Coronary artery (tissue), 2 donors: ENCODE measurements around the gene SLC3A2.
"Not testable (repeated sequence)": the region's sequence is repeated elsewhere in the genome, so short reads cannot be mapped to it uniquely, and the experiment has no call there.

ENCODE experiments used
- DNase-seq: peaks from one replicate; pipeline ENCODE4 v3.0.0-alpha.2; 2017; ENCODE audit warnings: low spot score
- H3K27ac ChIP-seq, 2 donors: fragments of 200-600 bp; sonication (generic); one replicate each; pipeline ENCODE4 v1.5.1; 2016 to 2019
- H3K4me3 ChIP-seq: fragments of 200-600 bp; sonication (generic); 2 replicates; pipeline ENCODE4 v1.5.1; 2016; ENCODE audit warnings: mild to moderate bottlenecking, moderate library complexity
- TF ChIP-seq, protein P1 (sequence below): fragments of 200-600 bp; sonication (generic); IDR thresholded peaks from one replicate; pipeline ENCODE4 v1.5.1; 2019; ENCODE audit warnings: antibody characterized with exemption

The SLC3A2 gene

DNA sequence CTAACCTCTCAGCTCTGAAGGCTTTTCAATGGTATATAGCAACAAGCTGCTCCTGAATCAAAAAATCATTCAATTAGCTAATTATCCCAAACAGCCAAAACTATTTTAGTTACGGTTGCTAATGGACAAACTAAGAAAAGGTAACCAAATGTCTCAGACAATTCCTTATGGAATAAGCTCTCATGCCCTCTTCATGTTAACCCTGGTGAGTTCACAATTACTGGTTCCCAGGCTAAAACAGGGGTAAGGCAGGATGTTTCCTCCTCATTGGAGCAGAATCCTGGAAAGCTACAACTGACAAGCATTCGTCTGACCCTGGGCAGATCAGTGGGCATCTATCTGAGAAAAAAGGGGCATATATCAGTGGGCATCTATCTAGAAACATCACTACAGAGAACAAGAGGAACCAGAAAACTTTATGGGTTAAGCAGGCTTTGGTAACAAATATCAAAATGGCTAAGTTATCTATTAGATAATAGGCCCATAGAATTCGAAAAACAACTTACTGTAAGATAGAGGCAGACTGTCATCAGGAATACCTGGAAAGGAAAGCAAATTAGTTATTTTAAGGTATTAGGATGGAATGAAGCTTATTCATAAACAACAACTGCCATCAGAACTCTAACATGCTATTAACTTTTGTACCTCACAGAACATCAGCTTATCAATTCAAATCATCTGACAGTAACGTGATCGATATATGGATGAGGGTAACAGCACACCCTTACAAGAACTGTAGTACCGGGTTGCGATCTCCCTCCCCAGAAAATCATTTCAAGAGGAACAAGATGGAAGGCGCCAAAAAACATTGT, 26.5 kb upstream of the SLC3A2 start:
- H3K27ac ChIP-seq = no peak overlapping the region
- no peak for DNase-seq

GRCh38 chr11:62854825-62855570, 25.7 kb upstream of the SLC3A2 start:
- TF ChIP-seq, protein P1, sequence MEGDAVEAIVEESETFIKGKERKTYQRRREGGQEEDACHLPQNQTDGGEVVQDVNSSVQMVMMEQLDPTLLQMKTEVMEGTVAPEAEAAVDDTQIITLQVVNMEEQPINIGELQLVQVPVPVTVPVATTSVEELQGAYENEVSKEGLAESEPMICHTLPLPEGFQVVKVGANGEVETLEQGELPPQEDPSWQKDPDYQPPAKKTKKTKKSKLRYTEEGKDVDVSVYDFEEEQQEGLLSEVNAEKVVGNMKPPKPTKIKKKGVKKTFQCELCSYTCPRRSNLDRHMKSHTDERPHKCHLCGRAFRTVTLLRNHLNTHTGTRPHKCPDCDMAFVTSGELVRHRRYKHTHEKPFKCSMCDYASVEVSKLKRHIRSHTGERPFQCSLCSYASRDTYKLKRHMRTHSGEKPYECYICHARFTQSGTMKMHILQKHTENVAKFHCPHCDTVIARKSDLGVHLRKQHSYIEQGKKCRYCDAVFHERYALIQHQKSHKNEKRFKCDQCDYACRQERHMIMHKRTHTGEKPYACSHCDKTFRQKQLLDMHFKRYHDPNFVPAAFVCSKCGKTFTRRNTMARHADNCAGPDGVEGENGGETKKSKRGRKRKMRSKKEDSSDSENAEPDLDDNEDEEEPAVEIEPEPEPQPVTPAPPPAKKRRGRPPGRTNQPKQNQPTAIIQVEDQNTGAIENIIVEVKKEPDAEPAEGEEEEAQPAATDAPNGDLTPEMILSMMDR = no peak
- H3K27ac ChIP-seq = peak overlapping the region; percentile 49 to 71
- H3K4me3 ChIP-seq = peak overlapping the region; percentile 74
- DNase-seq = no peak

More for the DNA sequence above, 26.5 kb upstream of the SLC3A2 start:
- TF ChIP-seq, protein P1 = no peak
- peak overlapping the region; percentile 74 for H3K4me3 ChIP-seq

GRCh38 chr11:62855571-62856332, 24.9 kb upstream of the SLC3A2 start:
- TF ChIP-seq, protein P1 = no peak
- peak overlapping the region; percentile 49 to 71 for H3K27ac ChIP-seq
- peak overlapping the region; percentile 74 for H3K4me3 ChIP-seq
- DNase-seq = peak; percentile 98

- Histone ChIP-seq H3K27ac (peak overlapping the region; percentile 6 to 70), H3K4me3 (peak overlapping the region; percentile 74)
- no peak for DNase-seq
- TF ChIP-seq, protein P1 = no peak
Measured at GRCh38 chr11:62856333-62856895, 24.3 kb upstream of the SLC3A2 start.

DNA sequence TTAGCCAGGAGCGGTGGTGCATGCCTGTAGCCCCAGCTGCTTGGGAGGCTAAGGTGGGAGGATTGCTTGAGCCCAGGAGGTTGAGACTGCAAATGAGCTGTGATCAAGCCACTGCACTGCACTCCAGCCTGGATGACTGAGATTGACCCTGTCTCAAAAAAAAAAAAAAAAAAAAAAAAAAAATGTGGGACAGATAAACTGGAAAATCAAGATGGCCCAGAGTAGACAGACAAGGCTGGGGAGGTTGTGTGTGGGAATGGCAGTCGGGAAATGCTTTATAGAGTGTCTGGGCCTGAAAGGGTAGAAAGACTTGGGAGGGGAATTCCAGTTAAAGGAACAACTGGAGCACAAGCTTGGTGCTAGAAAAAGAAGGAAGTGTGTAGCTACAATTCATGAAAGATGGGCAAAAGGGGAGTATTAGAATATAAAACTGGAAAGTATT, 23.1 kb upstream of the SLC3A2 start:
- no peak for DNase-seq
- TF ChIP-seq, protein P1 = no peak
- no peak overlapping the region for H3K4me3 ChIP-seq
- H3K27ac ChIP-seq = no peak overlapping the region

DNA sequence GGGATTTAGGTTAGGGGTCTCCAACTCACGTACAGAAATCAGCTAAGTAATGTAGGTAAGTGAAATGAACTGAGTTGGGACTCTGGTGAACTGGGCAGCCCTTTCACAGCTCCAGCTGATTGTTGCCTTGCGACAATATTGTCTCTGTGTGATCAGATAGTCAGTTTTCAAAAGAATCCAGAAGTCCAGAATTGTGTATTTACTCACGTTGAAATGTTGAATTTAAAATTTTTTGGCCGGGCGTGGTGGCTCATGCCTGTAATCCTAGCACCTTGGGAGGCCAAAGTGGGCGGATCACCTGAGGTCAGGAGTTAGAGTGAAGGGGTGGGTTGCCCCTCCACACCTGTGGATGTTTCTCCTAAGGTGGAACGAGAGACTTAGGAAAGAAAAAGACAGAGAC, 22.5 kb upstream of the SLC3A2 start:
- H3K4me3 ChIP-seq = no peak overlapping the region
- no peak overlapping the region for H3K27ac ChIP-seq
- TF ChIP-seq, protein P1 = no peak
- DNase-seq = no peak

DNA sequence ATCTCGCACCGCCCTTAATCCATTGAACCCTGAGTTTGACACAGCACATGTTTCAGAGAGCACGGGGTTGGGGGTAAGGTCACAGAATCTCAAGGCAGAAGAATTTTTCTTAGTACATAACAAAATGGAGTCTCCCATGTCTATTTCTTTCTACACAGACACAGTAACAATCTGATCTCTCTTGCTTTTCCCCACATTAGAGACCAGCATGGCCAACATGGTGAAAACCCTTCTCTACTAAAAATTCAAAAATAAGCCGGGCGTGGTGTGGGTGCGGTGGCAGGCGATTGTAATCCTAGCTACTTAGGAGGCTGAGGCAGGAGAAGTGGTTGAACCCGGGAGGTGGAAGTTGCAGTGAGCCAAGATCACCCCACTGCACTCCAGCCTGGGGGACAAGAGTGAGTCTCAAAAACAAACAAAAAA, 21.4 kb upstream of the SLC3A2 start:
- not testable (repeated sequence) for H3K27ac ChIP-seq, DNase-seq

More for the DNA sequence above, 21.4 kb upstream of the SLC3A2 start:
- not testable (repeated sequence) for H3K4me3 ChIP-seq
